ENCODE data around the gene IL20RA. TPM values are rescaled to one million over a fixed set of nuclear protein-coding genes. Genes with fewer than 3 reads are reported as not detected.

Gene IL20RA
- total RNA-seq, 1 donor from 2014 or later, result not detected

- intact Hi-C loops (cut with micrococcal nuclease), result no loop called here
Measured at GRCh38 chr6:137046871-137047412, 2.2 kb upstream of the IL20RA start.

GRCh38 chr6:137045222-137045789 lies 541 bp upstream of the IL20RA start:
- intact Hi-C loops (cut with micrococcal nuclease), result no loop called here

- intact Hi-C loops (cut with micrococcal nuclease), result no loop called here
Measured at GRCh38 chr6:137043710-137044365, 927 bp downstream of the IL20RA start.

GRCh38 chr6:137040393-137040792 lies 4.4 kb downstream of the IL20RA start:
- intact Hi-C loops (cut with micrococcal nuclease), result no loop called here

- intact Hi-C loops (cut with micrococcal nuclease), result loop anchor here (5.0 kb wide), 1 partner anchor 72 kb away; no protein-coding TSS in a partner anchor
Measured at GRCh38 chr6:137039010-137039409, 5.8 kb downstream of the IL20RA start.

GRCh38 chr6:137036566-137037300 lies 8.0 kb downstream of the IL20RA start:
- intact Hi-C loops (cut with micrococcal nuclease), result loop anchor here (5.0 kb wide), 1 partner anchor 69 kb away; no protein-coding TSS in a partner anchor

- intact Hi-C loops (cut with micrococcal nuclease), result loop anchor here (1.0 to 5.0 kb wide), 3 partner anchors 68 to 943 kb away; no protein-coding TSS in a partner anchor
Measured at GRCh38 chr6:137033828-137034227, 10.9 kb downstream of the IL20RA start.

- intact Hi-C loops (cut with micrococcal nuclease), result loop anchor here (5.0 kb wide), 2 partner anchors 71 to 946 kb away; no protein-coding TSS in a partner anchor
Measured at GRCh38 chr6:137031122-137031521, 13.6 kb downstream of the IL20RA start.

GRCh38 chr6:137028912-137029311 lies 15.9 kb downstream of the IL20RA start:
- intact Hi-C loops (cut with micrococcal nuclease), result no loop called here

GRCh38 chr6:137025786-137026730 lies 18.7 kb downstream of the IL20RA start:
- intact Hi-C loops (cut with micrococcal nuclease), result no loop called here

GRCh38 chr6:137024237-137024990 lies 20.4 kb downstream of the IL20RA start:
- intact Hi-C loops (cut with micrococcal nuclease), result no loop called here

GRCh38 chr6:137020776-137021175 lies 24.0 kb downstream of the IL20RA start:
- intact Hi-C loops (cut with micrococcal nuclease), result no loop called here

- intact Hi-C loops (cut with micrococcal nuclease), result no loop called here
Measured at GRCh38 chr6:137019476-137020272, 25.1 kb downstream of the IL20RA start.

- intact Hi-C loops (cut with micrococcal nuclease), result no loop called here
Measured at GRCh38 chr6:137017081-137017480, 27.7 kb downstream of the IL20RA start.

- intact Hi-C loops (cut with micrococcal nuclease), result no loop called here
Measured at GRCh38 chr6:137016356-137016755, 28.4 kb downstream of the IL20RA start.

- intact Hi-C loops (cut with micrococcal nuclease), result no loop called here
Measured at GRCh38 chr6:137015943-137016342, 28.8 kb downstream of the IL20RA start.

GRCh38 chr6:137013738-137014602 lies 30.8 kb downstream of the IL20RA start:
- intact Hi-C loops (cut with micrococcal nuclease), result no loop called here

- intact Hi-C loops (cut with micrococcal nuclease), result no loop called here
Measured at GRCh38 chr6:137013031-137013430, 31.7 kb downstream of the IL20RA start.
